ENCODE measurements around the gene GTSE1. TPM values are rescaled to one million over a fixed set of nuclear protein-coding genes. Genes with fewer than 3 reads are reported as not detected.
"Not testable (repeated sequence)": the region's sequence is repeated elsewhere in the genome, so short reads cannot be mapped to it uniquely, and the experiment has no call there.

Gene GTSE1
- polyA plus RNA-seq, 1 donor, result 8.2 TPM

- no peak for DNase-seq (ENCODE audit: low read depth)
These were observed 1.9 kb upstream of the GTSE1 start for GRCh38 chr22:46294784-46295183.

DNA sequence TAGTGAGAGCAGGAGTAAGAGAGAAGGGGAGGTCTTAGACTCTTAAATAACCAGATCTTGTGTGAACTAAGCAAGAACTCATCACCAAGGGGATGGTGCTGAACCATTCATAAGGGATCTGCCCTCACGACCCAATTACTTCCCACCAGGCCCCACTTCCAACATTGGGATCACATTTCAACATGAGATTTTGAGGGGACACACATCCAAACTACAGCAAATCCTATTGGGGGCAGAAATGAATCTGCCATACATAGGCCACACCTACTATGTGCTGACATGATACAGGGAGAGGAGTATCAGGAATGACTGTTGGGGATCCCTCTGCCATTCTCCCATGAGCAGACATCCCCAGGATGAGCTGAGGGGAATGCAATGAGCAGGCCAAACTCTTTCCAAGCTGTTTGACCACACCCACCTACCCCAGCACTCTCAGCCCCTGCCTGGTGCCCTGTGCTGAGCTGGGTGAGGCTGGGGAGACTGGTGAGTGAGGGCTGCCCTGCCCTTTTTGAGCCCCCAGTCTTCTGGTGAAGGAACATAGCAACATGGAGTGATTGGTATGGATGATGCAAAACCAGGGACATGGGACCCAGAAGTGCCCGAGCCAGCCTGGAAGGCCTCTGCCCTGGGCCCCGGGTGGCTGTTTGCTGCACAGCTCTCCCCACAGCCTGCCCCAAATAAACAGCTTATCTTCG lies 1.2 kb upstream of the GTSE1 start:
- DNase-seq (ENCODE audit: low read depth), result no peak

DNA sequence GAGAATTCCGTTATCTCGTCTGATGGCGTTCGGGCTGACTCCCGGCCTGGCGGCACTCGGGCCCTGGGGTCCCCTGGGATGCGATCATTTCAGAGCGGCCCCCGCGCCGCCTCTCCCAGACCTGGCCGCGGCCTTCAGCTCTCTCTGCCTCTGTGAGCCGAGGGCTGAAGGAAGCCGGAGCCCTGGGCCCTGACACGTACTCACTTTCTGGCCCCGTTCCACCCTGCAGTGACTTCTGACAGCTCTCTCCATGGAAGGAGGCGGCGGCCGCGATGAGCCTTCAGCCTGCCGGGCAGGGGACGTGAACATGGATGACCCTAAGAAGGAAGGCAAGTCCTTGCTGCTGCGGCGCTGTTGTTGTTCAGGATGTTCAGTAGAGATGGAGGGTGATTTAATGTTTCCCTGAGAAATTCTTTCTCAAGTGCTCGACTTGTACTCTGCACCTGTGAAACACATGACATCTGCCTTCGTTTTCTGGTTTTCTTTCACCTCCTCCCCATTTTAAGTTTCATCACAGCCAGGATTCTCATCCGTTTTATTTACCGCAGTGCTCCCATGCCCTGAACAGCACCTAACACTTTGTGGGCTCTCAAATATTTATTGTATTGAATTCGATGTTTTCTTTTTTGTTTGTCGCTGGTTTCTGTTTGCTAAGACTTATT lies 612 bp downstream of the GTSE1 start:
- no peak for DNase-seq (ENCODE audit: low read depth)

GRCh38 chr22:46299101-46299500 lies 2.4 kb downstream of the GTSE1 start:
- DNase-seq (ENCODE audit: low read depth), result no peak

DNA sequence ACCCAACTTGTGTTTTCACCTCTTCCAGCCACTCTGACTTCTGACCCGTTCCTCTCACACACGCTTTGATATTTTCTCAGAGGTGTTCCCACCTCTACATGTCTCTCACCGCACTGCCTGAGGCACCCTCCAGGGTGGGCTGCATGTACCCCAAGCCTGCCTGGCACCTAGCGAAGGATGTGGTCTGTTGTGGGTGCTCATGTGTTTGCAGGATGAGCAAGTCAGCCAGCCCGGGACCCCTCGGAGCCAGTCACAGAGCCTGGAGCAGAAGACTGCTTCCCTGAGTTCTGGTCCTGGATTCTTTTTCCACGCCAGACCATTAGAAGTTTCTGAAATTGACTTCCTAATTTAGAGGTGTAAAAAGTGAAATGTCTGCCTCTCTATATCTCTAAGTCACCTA lies 3.8 kb downstream of the GTSE1 start:
- no peak for DNase-seq (ENCODE audit: low read depth)

DNA sequence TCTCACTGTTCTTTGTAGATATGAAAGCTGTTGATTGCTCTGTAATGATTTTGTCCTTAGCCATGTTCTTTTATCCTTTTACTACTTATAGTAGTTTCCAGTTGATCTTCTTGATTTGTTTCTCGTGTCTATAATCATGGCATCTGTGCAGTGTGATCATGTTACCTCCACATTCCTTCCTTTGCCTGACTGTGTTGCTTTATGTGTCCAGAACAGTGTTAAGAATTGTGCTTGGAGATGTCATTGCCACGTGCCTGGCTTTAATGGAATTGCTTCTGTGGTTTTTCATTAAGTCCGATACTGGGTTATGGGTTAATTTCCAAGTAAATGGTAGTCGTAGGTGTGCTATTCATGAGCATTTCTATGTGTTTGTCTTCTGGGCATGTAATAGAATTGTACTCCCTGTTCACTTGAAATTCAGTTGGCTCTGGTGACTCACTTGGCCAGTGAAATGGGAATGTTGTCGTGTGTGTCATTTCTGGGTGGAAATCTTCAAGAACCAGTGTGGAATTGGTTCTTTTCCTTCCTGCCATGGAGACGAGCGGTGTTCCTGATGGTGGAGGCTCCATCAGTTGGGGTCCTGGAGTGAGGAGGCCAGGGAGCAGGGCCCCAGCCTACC lies 6.8 kb downstream of the GTSE1 start:
- no peak for DNase-seq (ENCODE audit: low read depth)

- DNase-seq (ENCODE audit: low read depth), result no peak
These were observed 11.8 kb downstream of the GTSE1 start for GRCh38 chr22:46308283-46308988.

DNA sequence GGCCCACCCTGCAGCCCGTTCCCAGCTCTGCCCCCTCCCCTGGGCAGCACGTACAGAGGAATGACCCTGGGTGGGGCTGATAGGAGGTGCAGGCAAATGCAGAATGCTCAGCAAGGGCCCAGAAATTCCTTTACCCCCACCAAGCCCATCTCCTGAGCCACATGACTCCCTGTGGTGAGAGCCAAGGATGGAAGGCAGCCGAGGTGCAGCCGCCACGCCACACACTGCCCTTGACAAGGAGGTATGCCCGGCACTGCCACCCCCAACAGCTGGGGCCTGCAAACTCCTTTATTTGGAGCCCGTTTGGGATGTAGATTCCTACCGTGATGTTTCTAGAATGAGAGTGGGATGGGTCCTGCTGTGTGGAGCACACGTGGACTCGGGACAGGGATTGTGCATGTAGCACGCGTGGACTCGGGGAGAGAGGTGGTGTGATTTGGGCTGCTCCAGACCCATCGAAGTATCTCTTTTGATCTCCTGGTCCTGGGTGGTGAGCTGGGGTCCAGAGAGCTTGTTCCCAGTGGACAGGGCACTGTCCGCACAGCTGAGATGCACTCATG lies 12.9 kb downstream of the GTSE1 start:
- no peak for DNase-seq (ENCODE audit: low read depth)

- DNase-seq (ENCODE audit: low read depth), result no peak
These were observed 15.4 kb downstream of the GTSE1 start for GRCh38 chr22:46312056-46312455.

DNA sequence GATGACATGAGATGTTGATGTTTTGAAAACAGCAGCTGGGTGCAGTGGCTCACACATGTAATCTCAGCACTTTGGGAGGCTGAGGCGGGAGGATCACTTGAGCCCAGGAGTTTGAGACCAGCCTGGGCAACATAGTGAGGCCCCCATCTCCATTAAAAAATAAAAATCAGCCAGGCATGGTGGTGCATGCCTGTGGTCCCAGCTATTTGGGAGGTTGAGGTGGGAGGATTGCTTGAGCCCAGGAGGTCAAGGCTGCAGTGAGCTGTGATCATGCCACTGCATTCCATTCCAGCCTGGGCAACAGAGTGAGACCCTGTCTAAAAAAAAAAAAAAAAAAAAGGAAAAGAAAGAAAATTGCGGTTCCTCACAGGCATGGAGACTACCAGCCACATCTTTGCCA lies 16.2 kb downstream of the GTSE1 start:
- not testable (repeated sequence) for DNase-seq (ENCODE audit: low read depth)

DNA sequence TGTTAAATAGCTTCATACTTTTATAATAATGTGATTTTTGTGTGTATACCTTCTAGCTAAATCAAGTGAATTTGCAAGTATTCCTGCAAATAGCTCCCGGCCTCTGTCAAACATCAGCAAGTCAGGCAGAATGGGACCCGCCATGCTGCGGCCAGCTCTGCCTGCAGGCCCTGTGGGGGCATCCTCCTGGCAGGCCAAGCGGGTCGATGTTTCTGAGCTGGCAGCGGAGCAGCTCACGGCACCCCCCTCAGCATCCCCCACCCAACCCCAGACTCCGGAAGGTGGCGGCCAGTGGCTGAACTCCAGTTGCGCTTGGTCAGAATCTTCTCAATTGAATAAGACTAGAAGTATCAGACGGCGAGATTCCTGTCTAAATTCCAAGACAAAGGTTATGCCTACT lies 19.3 kb downstream of the GTSE1 start:
- no peak for DNase-seq (ENCODE audit: low read depth)

DNA sequence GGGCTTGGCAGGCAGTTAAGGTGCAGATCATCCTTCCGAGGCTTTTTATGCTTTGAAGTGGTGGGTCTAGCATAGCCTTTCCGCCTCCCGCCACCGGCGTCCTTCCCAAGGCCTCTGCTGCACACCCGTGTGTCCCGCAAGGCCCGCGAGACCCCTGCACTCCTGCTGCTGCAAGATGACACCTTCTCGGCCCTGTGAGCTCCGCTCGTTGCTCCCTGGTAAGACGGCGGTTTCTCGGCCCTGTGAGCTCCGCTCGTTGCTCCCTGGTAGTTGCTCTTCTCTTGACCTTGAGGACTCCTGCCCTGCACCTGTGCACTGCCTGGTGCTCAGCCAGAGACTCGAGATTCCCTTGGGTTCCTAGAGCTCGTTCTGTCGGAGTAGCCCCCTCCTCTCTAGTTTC lies 21.0 kb downstream of the GTSE1 start:
- DNase-seq (ENCODE audit: low read depth), result no peak

DNA sequence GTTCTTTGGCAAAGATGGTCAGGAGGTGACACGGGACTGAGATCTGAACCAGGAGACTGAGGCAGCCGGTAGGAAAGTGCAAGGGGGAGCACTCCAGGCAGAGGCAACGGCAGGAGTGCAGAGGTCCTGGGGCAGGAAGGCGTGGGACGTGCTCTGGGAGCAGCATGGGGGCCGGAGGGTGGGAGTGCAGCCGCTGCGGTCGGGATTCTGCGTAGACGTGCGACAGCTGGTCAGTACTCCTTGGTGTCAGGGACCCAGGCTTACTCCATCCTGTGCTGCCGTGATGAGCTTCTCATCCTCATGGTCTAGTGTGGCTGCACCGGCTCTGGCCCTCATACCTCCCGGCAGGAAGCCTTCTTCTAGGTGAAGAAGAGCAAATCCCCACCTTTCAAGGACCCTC lies 21.9 kb downstream of the GTSE1 start:
- DNase-seq (ENCODE audit: low read depth), result no peak

DNA sequence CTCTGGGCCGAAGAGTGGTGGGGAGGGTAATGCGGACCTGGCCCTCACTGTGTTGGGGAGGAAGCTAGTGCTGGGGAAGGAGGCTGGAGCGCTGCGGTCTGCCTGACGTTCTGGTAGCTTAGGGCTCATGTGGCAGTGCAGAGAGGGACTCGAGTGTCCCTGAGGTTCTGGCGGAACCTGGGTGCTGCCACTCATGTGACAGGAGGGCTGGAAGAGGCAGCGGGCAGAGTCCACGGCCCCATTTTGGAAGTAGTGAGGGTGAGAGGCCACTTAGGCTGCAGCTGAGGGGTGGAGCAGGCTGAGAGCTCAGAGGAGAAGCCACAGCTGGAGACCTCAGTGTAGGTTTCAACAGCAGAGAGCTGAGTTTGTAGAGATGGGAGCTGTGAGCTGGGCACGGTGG lies 22.6 kb downstream of the GTSE1 start:
- no peak for DNase-seq (ENCODE audit: low read depth)

GRCh38 chr22:46320166-46320710 lies 23.6 kb downstream of the GTSE1 start:
- no peak for DNase-seq (ENCODE audit: low read depth)

DNA sequence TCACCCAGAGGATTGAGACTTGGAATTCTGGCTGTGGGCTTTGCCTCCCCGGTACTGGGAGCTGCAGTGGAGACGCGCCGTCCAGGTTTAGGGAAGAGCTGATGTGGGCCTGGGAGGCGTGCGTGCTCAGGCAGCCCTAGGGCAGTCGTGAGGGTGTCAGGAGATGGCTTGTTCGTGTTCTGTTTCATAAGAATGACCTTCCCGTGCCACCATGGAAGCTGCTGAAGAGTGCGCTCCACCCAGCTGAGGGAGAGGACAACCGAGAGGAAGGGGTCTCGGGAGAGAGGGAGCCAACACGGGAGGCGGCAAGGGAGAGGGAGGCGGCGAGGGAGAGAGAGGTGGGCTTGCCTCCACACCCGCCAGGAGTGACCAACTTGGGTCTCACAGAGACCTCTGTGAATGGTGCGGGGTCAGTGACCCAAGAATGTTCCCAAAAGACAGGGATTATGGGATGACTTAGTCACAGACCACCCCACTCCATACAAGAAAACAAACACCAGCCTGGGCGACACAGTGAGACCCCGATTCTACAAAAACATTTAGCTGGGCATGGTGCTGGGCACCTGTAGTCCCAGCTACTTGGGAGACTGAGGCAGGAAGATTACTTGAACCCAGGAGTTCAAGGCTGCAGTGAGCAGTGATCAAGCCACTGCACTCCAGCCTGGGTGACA lies 24.2 kb downstream of the GTSE1 start:
- DNase-seq (ENCODE audit: low read depth), result no peak

- DNase-seq (ENCODE audit: low read depth), result no peak
These were observed 26.0 kb downstream of the GTSE1 start for GRCh38 chr22:46322711-46323110.

DNA sequence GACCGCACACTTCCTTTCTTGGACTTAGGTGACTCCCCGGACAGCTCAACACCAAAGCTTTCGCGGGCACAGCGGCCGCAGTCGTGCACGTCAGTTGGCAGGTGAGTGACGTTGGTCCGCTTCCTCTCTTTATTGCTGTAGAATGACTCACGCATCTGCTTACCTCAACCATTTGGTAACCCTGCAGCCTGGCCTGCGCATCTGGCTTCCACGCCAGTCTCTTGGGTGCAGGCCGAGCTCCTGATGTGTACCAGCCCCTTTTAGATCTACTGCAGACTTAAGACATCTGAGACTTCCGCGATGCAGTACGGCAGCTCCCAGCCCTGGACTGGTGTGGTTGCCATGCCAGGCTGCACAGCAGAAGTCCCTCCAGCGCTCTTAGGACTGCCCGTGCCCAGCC lies 26.5 kb downstream of the GTSE1 start:
- DNase-seq (ENCODE audit: low read depth), result no peak

DNA sequence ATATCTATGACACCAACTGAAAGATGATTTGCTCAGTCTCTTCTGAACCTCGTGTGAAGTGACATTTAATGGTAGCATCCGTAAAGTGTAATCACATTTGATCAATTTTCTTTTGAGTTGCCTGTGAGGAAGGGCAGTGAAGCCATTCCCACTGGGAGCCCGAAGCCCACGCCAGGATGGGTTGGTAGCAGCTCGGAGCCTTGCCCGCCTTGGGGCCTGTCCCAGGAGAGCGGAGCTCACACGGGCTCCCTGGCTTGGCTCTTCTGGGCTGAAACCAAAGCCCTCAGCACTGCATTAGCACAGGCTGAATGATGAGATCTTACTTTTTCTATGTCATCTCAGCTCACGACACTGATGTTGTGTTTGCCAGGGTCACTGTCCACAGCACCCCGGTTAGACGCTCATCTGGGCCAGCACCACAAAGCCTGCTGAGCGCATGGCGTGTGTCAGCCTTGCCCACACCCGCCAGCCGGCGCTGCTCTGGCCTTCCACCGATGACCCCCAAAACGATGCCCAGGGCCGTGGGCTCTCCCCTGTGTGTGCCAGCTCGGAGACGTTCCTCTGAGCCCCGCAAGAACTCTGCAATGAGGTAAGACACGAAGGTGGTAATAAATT lies 29.5 kb downstream of the GTSE1 start:
- DNase-seq (ENCODE audit: low read depth), result no peak

GRCh38 chr22:46327691-46328465 lies 31.2 kb downstream of the GTSE1 start:
- DNase-seq (ENCODE audit: low read depth), result no peak

Data from forelimb muscle (tissue), 1 donor.